IMR-90 (cell line): ENCODE data around the gene MAOB. TPM values are rescaled to one million over a fixed set of nuclear protein-coding genes. Genes with fewer than 3 reads are reported as not detected.

Experiments
- ATAC-seq: fragments of 200-7000 bp; cut with Tn5 transposase; 2 replicates; pipeline ENCODE4 v1.9.1; 2020; ENCODE audit warnings: low read depth, mild to moderate bottlenecking, moderate library complexity
- BruUV-seq: library from RNA; stranded (reverse); fragments of 400-500 nt; replicated peaks from 2 replicates; lab custom pipeline; 2021; lab: Mats Ljungman, UMichigan
- CTCF ChIA-PET: fragments of 300-600 bp; formaldehyde crosslinking; extraction: SDS; loops from one replicate; lab custom pipeline; 2021; ENCODE audit warnings: antibody characterized with exemption; lab: Yijun Ruan, JAX
- POLR2A ChIA-PET: fragments of 300-600 bp; sonication (Branson Sonifier 250); formaldehyde crosslinking; loops from one replicate; lab custom pipeline; 2022; ENCODE audit warnings: antibody characterized with exemption; ENCODE audit not compliant: unreplicated experiment; lab: Charles Lee
- DNase-seq: peaks from one replicate; pipeline ENCODE4 v3.0.0; 2013
- H2AFZ ChIP-seq: replicated peaks from 2 replicates; pipeline ENCODE3; 2013; ENCODE audit warnings: low read length, mild to moderate bottlenecking; ENCODE audit not compliant: poor library complexity
- H2AK5ac ChIP-seq: 2 replicates; pipeline ENCODE4 v1.6.1; 2013; ENCODE audit warnings: low read depth, low read length, inconsistent platforms
- H2AK9ac ChIP-seq: replicated peaks from 2 replicates; pipeline ENCODE3; 2013; ENCODE audit warnings: mild to moderate bottlenecking, low read depth, low read length, moderate library complexity; ENCODE audit not compliant: poor library complexity
- H2BK120ac ChIP-seq: 2 replicates; pipeline ENCODE4 v1.6.1; 2013; ENCODE audit warnings: low read depth, low read length, inconsistent platforms
- H2BK15ac ChIP-seq: 3 replicates; pipeline ENCODE4 v1.6.1; 2013; ENCODE audit warnings: low read depth, low read length, inconsistent platforms
- H2BK20ac ChIP-seq: 2 replicates; pipeline ENCODE4 v1.6.1; 2013; ENCODE audit warnings: low read depth, mild to moderate bottlenecking, inconsistent platforms, low read length, moderate library complexity
- H2BK5ac ChIP-seq: 2 replicates; pipeline ENCODE4 v1.6.1; 2013; ENCODE audit warnings: mild to moderate bottlenecking, low read depth, low read length, inconsistent platforms; ENCODE audit not compliant: poor library complexity, severe bottlenecking
- H3K14ac ChIP-seq: replicated peaks from 2 replicates; pipeline ENCODE4 v1.6.1; 2013; ENCODE audit warnings: low read depth, low read length, inconsistent platforms
- H3K18ac ChIP-seq: 2 replicates; pipeline ENCODE4 v1.6.1; 2013; ENCODE audit warnings: low read depth, low read length, control low read depth
- H3K23ac ChIP-seq: 2 replicates; pipeline ENCODE4 v1.6.1; 2013; ENCODE audit warnings: low read depth, low read length, inconsistent platforms
- H3K27ac ChIP-seq: 2 replicates; pipeline ENCODE4 v1.5.1; 2013; ENCODE audit warnings: mild to moderate bottlenecking, control low read depth, low read length; ENCODE audit not compliant: insufficient read depth
- H3K27me3 ChIP-seq: 2 replicates; pipeline ENCODE4 v1.6.1; 2013; ENCODE audit warnings: low read length; ENCODE audit not compliant: control insufficient read depth, insufficient read depth
- H3K36me3 ChIP-seq: 2 replicates; pipeline ENCODE4 v1.6.1; 2013; ENCODE audit warnings: low read length, mixed read lengths; ENCODE audit not compliant: control insufficient read depth, insufficient read depth
- H3K4ac ChIP-seq: 2 replicates; pipeline ENCODE4 v1.6.1; 2013; ENCODE audit warnings: low read depth, low read length, inconsistent platforms
- H3K4me1 ChIP-seq: 2 replicates; pipeline ENCODE4 v1.6.1; 2013; ENCODE audit warnings: low read length, mixed read lengths; ENCODE audit not compliant: control insufficient read depth, insufficient read depth
- H3K4me2 ChIP-seq: 2 replicates; pipeline ENCODE4 v1.6.1; 2013; ENCODE audit warnings: low read depth, mild to moderate bottlenecking, control low read depth, low read length, moderate library complexity
- H3K4me3 ChIP-seq: 2 replicates; pipeline ENCODE4 v1.5.1; 2013; ENCODE audit warnings: low read depth, mild to moderate bottlenecking, control low read depth, low read length, moderate library complexity; ENCODE audit not compliant: insufficient read depth
- H3K56ac ChIP-seq: 2 replicates; pipeline ENCODE4 v1.6.1; 2013; ENCODE audit warnings: low read length, inconsistent platforms; ENCODE audit not compliant: insufficient read depth; ENCODE audit errors: extremely low read depth
- H3K79me1 ChIP-seq, 2 experiments: 2 replicates each; pipeline ENCODE4 v1.6.1; 2013; ENCODE audit warnings: low read length in 2 of 2, inconsistent platforms in 1 of 2, low read depth in 1 of 2
- H3K9ac ChIP-seq: 2 replicates; pipeline ENCODE4 v1.6.1; 2013; ENCODE audit warnings: low read depth, low read length, control low read depth
- H3K9me1 ChIP-seq: 2 replicates; pipeline ENCODE4 v1.6.1; 2013; ENCODE audit warnings: low read length, inconsistent platforms; ENCODE audit not compliant: insufficient read depth
- H3K9me3 ChIP-seq: 2 replicates; pipeline ENCODE4 v1.6.1; 2013; ENCODE audit warnings: low read length; ENCODE audit not compliant: control insufficient read depth, insufficient read depth
- H4K20me1 ChIP-seq: 2 replicates; pipeline ENCODE4 v1.6.1; 2013; ENCODE audit warnings: low read length, inconsistent platforms; ENCODE audit not compliant: insufficient read depth
- H4K5ac ChIP-seq: 2 replicates; pipeline ENCODE4 v1.6.1; 2013; ENCODE audit warnings: mild to moderate bottlenecking, low read depth, low read length, control low read depth
- H4K8ac ChIP-seq, 2 experiments: 2 replicates each; pipeline ENCODE4 v1.6.1; 2013; ENCODE audit warnings: low read depth in 2 of 2, low read length in 2 of 2, control low read depth in 1 of 2, inconsistent platforms in 1 of 2
- H4K91ac ChIP-seq: 2 replicates; pipeline ENCODE4 v1.6.1; 2013; ENCODE audit warnings: low read depth, low read length, inconsistent platforms; ENCODE audit not compliant: insufficient read depth
- CEBPB ChIP-seq: IDR thresholded peaks from 2 replicates; pipeline ENCODE4 v1.6.1; 2012; ENCODE audit warnings: low read depth, low read length, improper control_type of control experiment
- CHD1 ChIP-seq: IDR thresholded peaks from 2 replicates; pipeline ENCODE4 v1.6.1; 2012; ENCODE audit warnings: low read depth, low read length, improper control_type of control experiment
- FOS ChIP-seq: fragments of 150-350 bp; IDR thresholded peaks from 2 replicates; pipeline ENCODE4 v1.6.1; 2016; ENCODE audit warnings: low read depth, low read length
- MAFK ChIP-seq: IDR thresholded peaks from 2 replicates; pipeline ENCODE4 v1.6.1; 2012; ENCODE audit warnings: low read depth, low read length, improper control_type of control experiment
- MXI1 ChIP-seq: IDR thresholded peaks from 2 replicates; pipeline ENCODE4 v1.6.1; 2012; ENCODE audit warnings: low read depth, mild to moderate bottlenecking, low read length, moderate library complexity, borderline replicate concordance
- RAD21 ChIP-seq: IDR thresholded peaks from 2 replicates; pipeline ENCODE4 v1.6.1; 2012; ENCODE audit warnings: low read length, improper control_type of control experiment
- RCOR1 ChIP-seq: IDR thresholded peaks from 2 replicates; pipeline ENCODE4 v1.6.1; 2012; ENCODE audit warnings: mild to moderate bottlenecking, low read length, improper control_type of control experiment; ENCODE audit not compliant: insufficient replicate concordance
- RFX5 ChIP-seq: IDR thresholded peaks from 2 replicates; pipeline ENCODE4 v1.8.0; 2012; ENCODE audit warnings: low read depth, mild to moderate bottlenecking, low read length, moderate library complexity
- SMC3 ChIP-seq: fragments of 150-350 bp; IDR thresholded peaks from 2 replicates; pipeline ENCODE4 v1.6.1; 2016; ENCODE audit warnings: low read depth, mild to moderate bottlenecking, antibody characterized with exemption, low read length, moderate library complexity
- USF2 ChIP-seq: fragments of 150-350 bp; IDR thresholded peaks from 2 replicates; pipeline ENCODE4 v1.6.1; 2017; ENCODE audit warnings: mild to moderate bottlenecking, antibody characterized with exemption, low read length, low read depth
- WGBS, 2 experiments: methylation state at CpG; one replicate each; pipeline versions ENCODE4 v1.1.5 to v1.1.7; 2013; ENCODE audit warnings: missing lambda C conversion rate in 2 of 2; ENCODE audit not compliant: insufficient read length in 1 of 2; ENCODE audit errors: extremely low coverage in 2 of 2; 5-methylcytosine and 5-hydroxymethylcytosine counted together
- dilution Hi-C: fragments of 300-500 bp; cut with HindIII; formaldehyde crosslinking; loops from one replicate; pipeline ENCODE4 v1.14.3; 2018; ENCODE audit warnings: low sequenced_read_pairs; ENCODE audit not compliant: unreplicated experiment
- in situ Hi-C: fragments of 300-500 bp; cut with MboI; formaldehyde crosslinking; loops from 3 replicates; pipeline ENCODE4 v1.14.3; 2019; ENCODE audit warnings: low sequenced_read_pairs, inconsistent platforms, mixed read lengths
- intact Hi-C: fragments of 100-400 bp; cut with micrococcal nuclease; formaldehyde crosslinking; loops from 2 replicates; pipeline ENCODE4 v1.10.0; 2022
- polyA plus RNA-seq, 3 experiments: library from polyadenylated mRNA; depleted of rRNA; stranded (reverse); fragments of >200 nt; gene quantifications; 2 replicates each; pipeline ENCODE4 v1.2.3, GENCODE V29; 2012; ENCODE audit warnings: low replicate concordance in 1 of 3
- total RNA-seq: library from RNA; depleted of rRNA; stranded (reverse); fragments of >200 nt; gene quantifications from 2 replicates; pipeline ENCODE4 v1.2.3, GENCODE V29; 2012

MAOB gene
- total and polyA plus RNA-seq, 2 of the 4 experiments (the other 2 are of a cell fraction): 0.36 to 0.46 TPM

- Histone ChIP-seq H3K36me3 (no peaks in the 10 kb centered on the region), H2BK15ac (no peak overlapping the region), H2AFZ (no peak overlapping the region), H3K9me1 (no peaks in the 10 kb centered on the region; the same call in 1 of the 2 replicates), H3K4ac (no peak overlapping the region), H2BK120ac (no peak overlapping the region), H3K18ac (no peak overlapping the region), H2BK20ac (no peak overlapping the region), H3K56ac (no peak overlapping the region), H4K20me1 (no peaks in the 10 kb centered on the region), H2BK5ac (no peak overlapping the region), H3K14ac (no peak overlapping the region), H3K4me1 (no peaks in the 10 kb centered on the region), H3K4me3 (no peak overlapping the region), H3K27ac (no peak overlapping the region), H2AK9ac (no peak overlapping the region), H2AK5ac (no peak overlapping the region), H4K8ac (no peak overlapping the region), H3K27me3 (no peaks in the 10 kb centered on the region; the same call in 1 of the 2 replicates), H4K5ac (no peak overlapping the region), H3K79me1 (no peaks in the 10 kb centered on the region), H3K4me2 (no peak overlapping the region), H3K23ac (no peak overlapping the region), H3K9ac (no peak overlapping the region), H3K9me3 (no peaks in the 10 kb centered on the region), H4K91ac (no peak overlapping the region)
- POLR2A ChIA-PET: no interaction called here
- 67% methylated on average over 1 of the region's 5 CpGs; no CpG with 5 or more reads in 1 of the 2 experiments for WGBS, 2 experiments
- BruUV-seq: no TSS peak
- CTCF ChIA-PET: no interaction called here
- dilution Hi-C loops (no loop called here), intact Hi-C loops (no loop called here), in situ Hi-C loops (no loop called here)
- ATAC-seq (no peak), DNase-seq (no peak)
- TF ChIP-seq FOS: no peak
- no peak for TF ChIP-seq RFX5
- no peak for TF ChIP-seq RAD21
- no peak for TF ChIP-seq CHD1
- no peak for TF ChIP-seq MAFK
- TF ChIP-seq USF2: no peak
- TF ChIP-seq SMC3: no peak
- TF ChIP-seq CEBPB: no peak
- TF ChIP-seq MXI1: no peak
- TF ChIP-seq RCOR1: no peak
These were observed 17.9 kb upstream of the MAOB start for GRCh38 chrX:43899878-43900815.
